Activated naive CD4-positive, alpha-beta T cell treated with anti-CD3 and anti-CD28 coated beads, Interleukin-2, amount 50 U/mL, for 24 hours (primary cell): ENCODE measurements around the gene ZNF732.
A peak's percentile ranks its signal among the peaks of the same experiment; 100 is the strongest.
"Not testable (repeated sequence)": the region's sequence is repeated elsewhere in the genome, so short reads cannot be mapped to it uniquely, and the experiment has no call there.

Experiments
- H3K27ac Mint-ChIP-seq: one replicate; pipeline ENCODE4 v1.8.0; 2021; ENCODE audit warnings: mild to moderate bottlenecking, mixed read lengths
- H3K27me3 Mint-ChIP-seq: one replicate; pipeline ENCODE4 v1.8.0; 2021; ENCODE audit warnings: mixed read lengths
- H3K36me3 Mint-ChIP-seq: one replicate; pipeline ENCODE4 v1.8.0; 2021; ENCODE audit warnings: mixed read lengths
- H3K4me1 Mint-ChIP-seq: one replicate; pipeline ENCODE4 v1.8.0; 2021; ENCODE audit warnings: mixed read lengths
- H3K4me3 Mint-ChIP-seq: one replicate; pipeline ENCODE4 v1.8.0; 2021; ENCODE audit warnings: mild to moderate bottlenecking, mixed read lengths
- H3K9me3 Mint-ChIP-seq: one replicate; pipeline ENCODE4 v1.8.0; 2021; ENCODE audit warnings: mixed read lengths

ZNF732 gene

DNA sequence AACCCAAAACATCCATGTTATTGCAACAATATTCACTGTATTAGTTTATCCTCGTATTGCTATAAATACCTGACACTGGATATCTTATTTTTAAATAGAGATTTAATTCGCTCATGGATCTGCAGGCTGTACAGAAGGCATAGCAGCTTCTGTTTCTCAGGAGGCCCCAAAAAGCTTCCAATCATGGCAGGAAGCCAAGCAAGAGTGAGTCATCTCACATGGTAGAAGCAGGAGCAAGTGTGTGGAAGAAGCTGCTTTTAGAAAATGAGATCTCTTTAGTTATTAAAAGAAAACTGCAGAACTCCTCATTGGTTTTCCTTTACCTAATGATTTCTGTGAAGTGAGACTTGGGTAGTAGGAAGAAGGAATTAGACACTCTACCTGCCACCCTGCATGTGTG lies 16.4 kb downstream of the ZNF732 start:
- H3K9me3 Mint-ChIP-seq, result peaks cover 14% of the 10 kb centered on the region

DNA sequence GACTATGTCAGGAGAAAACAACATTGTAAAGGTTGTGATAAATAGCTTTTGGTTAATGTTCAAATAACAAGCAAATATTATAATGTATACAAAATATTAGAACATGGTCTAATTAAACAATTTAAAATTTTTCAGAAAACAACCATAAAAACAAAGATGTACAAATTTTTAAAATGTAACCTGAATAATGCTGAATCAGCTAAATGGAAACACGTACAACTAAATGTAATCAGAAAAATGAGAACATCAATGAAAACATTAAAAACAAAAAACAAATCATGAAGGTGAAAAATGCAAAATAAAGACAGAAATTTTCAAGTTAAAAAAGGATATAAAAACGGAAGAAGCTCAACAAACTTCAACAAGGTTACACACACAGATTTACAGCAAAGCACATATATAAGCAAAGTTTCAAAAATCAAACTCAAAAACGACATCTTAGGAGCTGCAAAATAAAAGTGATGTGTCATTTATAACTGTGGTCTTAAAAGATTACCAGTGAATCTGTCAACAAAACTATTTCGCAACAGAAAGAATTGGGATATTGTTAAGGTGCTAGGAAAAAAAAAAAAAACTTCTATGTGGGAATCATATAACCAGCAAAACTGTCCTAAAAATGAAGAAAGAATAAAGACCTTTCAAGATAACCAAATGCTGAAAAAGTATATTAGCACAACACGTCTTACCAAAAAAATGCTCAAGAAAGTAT lies 31.8 kb downstream of the ZNF732 start:
- H3K27me3 Mint-ChIP-seq, result no peaks in the 10 kb centered on the region
- H3K4me1 Mint-ChIP-seq, result no peaks in the 10 kb centered on the region
- H3K9me3 Mint-ChIP-seq, result peaks cover 56% of the 10 kb centered on the region
- H3K4me3 Mint-ChIP-seq, result no peak overlapping the region
- peaks cover 36% of the 10 kb centered on the region for H3K36me3 Mint-ChIP-seq
- H3K27ac Mint-ChIP-seq, result peak overlapping the region; percentile 41

More for the DNA sequence above, 16.4 kb downstream of the ZNF732 start:
- H3K27me3 Mint-ChIP-seq, result no peaks in the 10 kb centered on the region
- H3K36me3 Mint-ChIP-seq, result no peaks in the 10 kb centered on the region
- peak overlapping the region; percentile 71 for H3K27ac Mint-ChIP-seq
- H3K4me1 Mint-ChIP-seq, result no peaks in the 10 kb centered on the region
- no peak overlapping the region for H3K4me3 Mint-ChIP-seq

DNA sequence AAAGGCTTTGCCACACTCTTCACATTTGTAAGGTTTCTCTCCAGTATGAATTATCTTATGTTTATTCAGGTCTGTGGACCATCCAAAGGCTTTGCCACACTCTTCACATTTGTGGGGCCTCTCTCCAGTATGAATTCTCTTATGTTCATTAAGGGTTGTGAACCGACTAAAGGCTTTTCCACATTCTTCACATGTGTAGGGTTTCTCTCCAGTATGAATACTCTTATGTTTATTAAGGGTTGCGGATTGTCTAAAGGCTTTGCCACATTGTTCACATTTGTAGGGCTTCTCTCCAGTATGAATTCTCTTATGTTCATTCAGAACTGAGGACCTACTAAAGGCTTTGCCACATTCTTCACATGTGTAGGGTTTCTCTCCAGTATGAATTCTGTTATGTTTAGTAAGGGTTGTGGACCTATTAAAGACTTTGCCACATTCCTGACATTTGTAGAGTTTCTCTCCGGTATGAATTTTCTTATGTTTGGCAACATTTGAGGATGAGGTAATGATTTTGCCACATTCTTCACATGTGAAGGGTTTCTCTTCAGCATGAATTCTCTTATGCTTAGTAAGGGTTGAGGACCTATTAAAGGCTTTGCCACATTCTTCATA lies 33.7 kb downstream of the ZNF732 start:
- no peak overlapping the region for H3K27ac Mint-ChIP-seq
- H3K36me3 Mint-ChIP-seq, result peaks cover 31% of the 10 kb centered on the region
- no peaks in the 10 kb centered on the region for H3K27me3 Mint-ChIP-seq
- no peaks in the 10 kb centered on the region for H3K4me1 Mint-ChIP-seq
- peaks cover 42% of the 10 kb centered on the region for H3K9me3 Mint-ChIP-seq
- H3K4me3 Mint-ChIP-seq, result no peak overlapping the region

DNA sequence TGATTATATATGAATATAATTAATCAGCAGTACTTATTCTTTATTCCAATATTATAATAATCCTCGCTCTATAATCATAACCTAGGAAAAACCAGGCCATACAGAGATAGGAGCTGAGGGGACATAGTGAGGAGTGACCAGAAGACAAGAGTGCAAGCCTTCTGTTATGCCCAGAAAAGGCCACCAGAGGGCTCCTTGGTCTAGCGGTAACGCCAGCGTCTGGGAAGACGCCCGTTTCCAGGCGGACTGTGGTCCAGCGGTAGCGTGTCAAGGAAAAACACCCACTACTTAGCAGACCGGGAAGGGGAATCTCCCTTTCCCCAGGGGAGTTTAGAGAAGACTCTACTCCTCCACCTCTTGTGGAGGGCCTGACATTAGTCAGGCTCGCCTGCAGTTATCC lies 46.0 kb downstream of the ZNF732 start:
- Mint-ChIP-seq H3K36me3 (peaks cover 37% of the 10 kb centered on the region), H3K9me3 (peaks cover 47% of the 10 kb centered on the region)
- H3K4me1 Mint-ChIP-seq, result not testable (repeated sequence)

DNA sequence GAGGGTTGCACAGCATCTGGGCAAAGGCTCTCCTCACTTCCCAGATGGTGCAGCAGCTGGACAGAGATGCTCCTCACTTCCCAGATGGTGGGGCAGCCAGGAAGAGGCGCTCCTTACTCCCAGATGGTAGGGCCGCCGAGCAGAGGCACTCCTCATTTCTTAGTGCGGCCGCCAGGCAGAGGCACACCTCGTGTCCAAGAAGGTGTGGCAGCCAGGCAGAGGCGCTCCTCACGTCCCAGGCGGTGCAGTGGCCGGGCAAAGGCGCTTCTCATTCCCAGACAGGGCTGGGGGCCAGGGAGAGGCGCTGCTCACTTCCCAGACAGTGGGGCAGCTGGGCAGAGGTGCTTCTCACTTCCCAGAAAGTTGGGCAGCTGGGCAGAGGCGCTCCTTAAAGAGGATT lies 48.8 kb downstream of the ZNF732 start:
- Mint-ChIP-seq H3K27ac (no peak overlapping the region), H3K27me3 (no peaks in the 10 kb centered on the region), H3K36me3 (peaks cover 43% of the 10 kb centered on the region), H3K4me3 (no peak overlapping the region), H3K9me3 (peaks cover 51% of the 10 kb centered on the region), H3K4me1 (no peaks in the 10 kb centered on the region)

More for the DNA sequence above, 46.0 kb downstream of the ZNF732 start:
- H3K27me3 Mint-ChIP-seq, H3K4me3 Mint-ChIP-seq, H3K27ac Mint-ChIP-seq: not testable (repeated sequence)

DNA sequence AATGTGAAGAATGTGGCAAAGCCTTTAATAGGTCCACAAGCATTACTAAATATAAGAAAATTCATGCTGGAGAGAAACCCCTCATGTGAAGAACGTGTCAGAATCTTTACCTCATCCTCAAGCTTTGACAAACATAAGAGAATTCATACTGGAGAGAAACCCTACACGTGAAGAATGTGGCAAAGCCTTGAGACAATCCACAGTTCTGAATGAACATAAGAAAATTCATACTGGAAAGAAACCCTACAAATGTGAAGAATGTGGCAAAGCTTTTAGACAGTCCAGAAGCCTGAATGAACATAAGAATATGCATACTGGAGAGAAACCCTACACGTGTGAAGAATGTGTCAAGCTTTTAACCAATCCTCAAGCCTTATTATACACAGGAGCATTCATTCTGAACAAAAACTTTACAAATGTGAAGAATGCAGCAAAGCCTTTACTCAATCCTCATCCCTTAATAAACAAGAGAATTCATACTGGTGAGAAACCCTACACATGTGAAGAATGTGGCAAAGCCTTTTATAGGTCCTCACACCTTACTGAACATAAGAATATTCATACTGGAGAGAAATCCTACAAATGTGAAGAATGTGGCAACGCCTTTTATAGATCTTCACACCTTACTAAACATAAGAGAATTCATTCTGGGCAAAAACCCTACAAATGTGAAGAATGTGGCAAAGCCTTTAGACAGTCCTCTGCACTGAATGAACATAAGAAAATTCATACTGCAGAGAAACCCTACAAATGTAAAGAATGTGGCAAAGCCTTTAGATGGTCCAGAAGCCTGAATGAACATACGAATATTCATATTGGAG lies 51.1 kb downstream of the ZNF732 start:
- no peaks in the 10 kb centered on the region for H3K4me1 Mint-ChIP-seq
- peaks cover 34% of the 10 kb centered on the region for H3K36me3 Mint-ChIP-seq
- H3K4me3 Mint-ChIP-seq, result no peak overlapping the region
- H3K27ac Mint-ChIP-seq, result no peak overlapping the region
- no peaks in the 10 kb centered on the region for H3K27me3 Mint-ChIP-seq
- peaks cover 41% of the 10 kb centered on the region for H3K9me3 Mint-ChIP-seq

DNA sequence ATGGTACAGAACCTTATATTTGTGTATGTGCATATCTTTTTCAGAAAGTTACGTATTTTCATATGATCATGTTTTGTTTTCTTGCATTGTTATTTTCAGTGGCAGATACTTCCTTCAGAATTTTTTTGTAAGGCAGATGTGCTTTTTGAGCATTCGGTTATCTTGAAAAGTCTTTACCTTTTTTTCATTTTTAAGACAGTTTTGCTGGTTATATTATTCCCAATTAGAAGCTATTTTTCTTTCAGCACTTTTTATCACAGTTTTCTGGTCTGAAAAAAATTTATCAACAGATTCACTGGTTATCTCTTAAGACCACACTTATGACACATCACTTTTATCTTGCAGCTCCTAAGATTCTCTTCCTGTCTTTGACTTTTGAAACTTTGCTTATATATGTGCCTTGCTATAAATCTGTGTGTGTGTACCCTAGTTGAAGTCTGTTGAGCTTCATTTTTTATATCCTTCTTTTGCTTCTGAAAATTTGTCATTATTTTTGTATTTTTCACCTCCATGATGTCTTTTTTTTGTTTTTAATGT lies 53.1 kb downstream of the ZNF732 start:
- H3K27me3 Mint-ChIP-seq, result no peaks in the 10 kb centered on the region
- H3K9me3 Mint-ChIP-seq, result peaks cover 44% of the 10 kb centered on the region

DNA sequence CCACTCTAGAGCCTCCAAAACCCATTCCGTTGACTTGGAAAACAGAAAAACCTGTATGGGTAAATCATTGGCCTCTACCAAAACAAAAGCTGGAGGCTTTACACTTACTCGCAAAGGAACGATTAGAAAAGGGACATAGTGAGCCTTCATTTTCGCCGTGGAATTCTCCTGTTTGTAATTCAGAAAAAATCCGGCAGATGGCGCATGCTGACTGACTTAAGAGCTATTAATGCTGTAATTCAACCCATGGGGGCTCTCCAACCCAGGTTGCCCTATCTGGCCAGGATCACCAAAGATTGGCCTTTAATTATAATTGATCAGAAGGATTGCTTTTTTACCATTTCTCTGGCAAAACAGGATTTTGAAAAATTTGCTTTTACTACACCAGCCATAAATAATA lies 60.8 kb downstream of the ZNF732 start:
- peaks cover 11% of the 10 kb centered on the region for H3K4me1 Mint-ChIP-seq
- peaks cover 1% of the 10 kb centered on the region for H3K27me3 Mint-ChIP-seq
- no peak overlapping the region for H3K4me3 Mint-ChIP-seq
- no peak overlapping the region for H3K27ac Mint-ChIP-seq
- H3K9me3 Mint-ChIP-seq, result peaks cover 3% of the 10 kb centered on the region
- H3K36me3 Mint-ChIP-seq, result peaks cover 3% of the 10 kb centered on the region

More for the DNA sequence above, 53.1 kb downstream of the ZNF732 start:
- Mint-ChIP-seq H3K4me3 (no peak overlapping the region), H3K36me3 (peaks cover 32% of the 10 kb centered on the region), H3K27ac (no peak overlapping the region), H3K4me1 (no peaks in the 10 kb centered on the region)

DNA sequence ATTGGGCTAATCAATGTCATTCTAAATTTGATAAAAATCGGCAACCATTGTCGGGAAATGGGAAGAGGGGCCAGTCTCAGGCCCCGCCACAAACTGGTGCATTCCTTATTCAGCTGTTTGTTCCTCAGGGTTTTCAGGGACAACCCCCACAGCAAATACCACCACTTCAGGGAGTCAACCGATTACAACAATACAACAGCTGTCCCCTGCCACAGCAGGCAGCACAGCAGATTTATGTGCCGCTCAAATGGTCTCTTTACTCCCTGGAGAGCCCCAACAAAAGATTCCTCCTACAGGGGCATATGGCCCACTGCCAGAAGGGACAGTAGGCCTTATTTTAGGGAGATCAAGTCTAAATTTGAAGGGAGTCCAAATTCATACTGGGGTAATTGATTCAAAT lies 61.8 kb downstream of the ZNF732 start:
- H3K36me3 Mint-ChIP-seq, result peaks cover 3% of the 10 kb centered on the region
- peaks cover 1% of the 10 kb centered on the region for H3K27me3 Mint-ChIP-seq
- no peak overlapping the region for H3K27ac Mint-ChIP-seq
- H3K9me3 Mint-ChIP-seq, result no peaks in the 10 kb centered on the region
- H3K4me1 Mint-ChIP-seq, result peaks cover 11% of the 10 kb centered on the region
- H3K4me3 Mint-ChIP-seq, result no peak overlapping the region

DNA sequence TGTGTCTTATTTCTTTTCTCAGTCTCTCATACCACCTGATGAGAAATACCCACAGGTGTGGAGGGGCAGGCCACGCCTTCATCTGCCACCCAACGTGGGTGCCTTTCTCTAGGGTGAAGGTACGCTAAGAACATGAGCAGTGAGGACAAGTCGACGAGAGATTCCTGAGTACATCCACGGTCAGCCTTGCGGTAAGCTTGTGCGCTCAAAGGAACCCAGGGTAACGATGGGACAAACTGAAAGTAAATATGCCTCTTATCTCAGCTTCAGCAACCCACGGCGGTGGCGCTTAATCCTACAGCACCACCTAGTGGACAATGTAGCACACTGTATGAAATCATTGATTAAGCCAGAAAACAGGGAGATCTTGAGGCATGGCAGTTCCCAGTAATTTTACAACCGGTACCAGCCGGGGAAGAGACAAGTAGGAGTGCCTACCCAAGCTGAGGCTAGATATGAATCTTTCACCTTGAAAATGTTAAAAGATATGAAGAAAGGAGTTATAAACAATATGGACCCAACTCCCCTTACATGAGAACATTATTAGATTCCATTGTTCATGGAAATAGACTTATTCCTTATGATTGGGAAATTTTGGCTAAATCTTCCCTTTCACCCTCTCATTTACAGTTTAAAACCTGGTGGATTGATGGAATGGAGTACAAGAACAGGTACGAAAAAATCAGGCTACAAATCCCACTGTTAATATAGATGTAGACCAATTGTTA lies 63.0 kb downstream of the ZNF732 start:
- Mint-ChIP-seq H3K4me3 (peak overlapping the region; percentile 90), H3K27me3 (peaks cover 1% of the 10 kb centered on the region), H3K9me3 (no peaks in the 10 kb centered on the region), H3K4me1 (peaks cover 11% of the 10 kb centered on the region), H3K27ac (peak overlapping the region; percentile 19), H3K36me3 (peaks cover 1% of the 10 kb centered on the region)

DNA sequence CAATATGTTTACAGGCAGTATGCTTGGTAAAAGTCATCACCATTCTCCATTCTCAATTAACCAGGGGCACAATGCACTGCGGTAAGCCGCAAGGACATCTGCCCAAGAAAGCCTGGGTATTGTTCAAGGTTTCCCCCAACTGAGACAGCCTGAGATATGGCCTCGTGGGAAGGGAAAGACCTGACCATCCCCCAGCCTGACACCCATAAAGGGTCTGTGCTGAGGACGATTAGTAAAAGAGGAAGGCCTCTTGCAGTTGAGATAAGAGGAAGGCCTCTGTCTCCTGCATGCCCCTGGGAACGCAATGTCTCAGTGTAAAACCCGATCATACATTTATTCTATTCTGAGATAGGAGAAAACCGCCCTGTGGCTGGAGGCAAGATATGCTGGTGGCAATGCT lies 63.9 kb downstream of the ZNF732 start:
- not testable (repeated sequence) for H3K9me3 Mint-ChIP-seq, H3K36me3 Mint-ChIP-seq, H3K27ac Mint-ChIP-seq, H3K27me3 Mint-ChIP-seq
- peaks cover 11% of the 10 kb centered on the region for H3K4me1 Mint-ChIP-seq
- peak overlapping the region; percentile 90 for H3K4me3 Mint-ChIP-seq

DNA sequence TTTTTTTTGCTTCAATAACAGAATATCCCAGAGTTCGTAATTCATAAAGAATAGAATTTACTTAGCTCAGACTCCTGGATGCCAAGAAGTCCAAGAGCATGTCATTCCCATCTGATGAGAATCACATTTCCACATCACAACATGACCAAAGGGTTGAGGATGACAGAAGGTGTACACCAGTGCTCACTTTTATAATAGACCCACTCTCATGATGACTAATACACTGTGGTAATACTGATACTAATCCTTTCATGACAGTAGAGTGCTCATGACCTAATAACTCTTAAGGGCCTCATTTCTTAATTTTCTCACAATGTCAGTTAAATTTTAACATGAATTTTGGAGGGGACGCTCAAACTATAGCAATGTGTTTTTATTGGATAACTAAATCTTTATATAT lies 69.2 kb downstream of the ZNF732 start:
- peaks cover under 1% of the 10 kb centered on the region for H3K9me3 Mint-ChIP-seq

DNA sequence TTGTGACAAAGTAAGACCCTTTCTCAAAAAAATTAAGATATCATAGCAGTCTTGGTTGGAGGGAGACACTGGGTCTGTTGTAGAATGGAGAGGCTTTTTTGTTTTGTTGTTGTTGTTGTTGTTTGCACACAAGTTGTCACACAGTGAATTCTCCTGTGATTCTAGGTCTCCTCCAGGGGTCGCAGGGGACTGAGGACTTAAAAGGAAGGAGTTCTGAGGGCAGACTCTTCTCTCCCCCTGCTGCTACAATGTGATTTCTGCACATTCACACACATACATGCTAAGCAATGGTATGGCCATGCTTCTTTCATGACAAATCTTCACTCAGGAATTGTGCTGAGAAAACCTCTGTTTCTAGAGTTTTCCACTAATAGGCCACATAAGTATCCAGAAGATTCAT lies 71.1 kb downstream of the ZNF732 start:
- Mint-ChIP-seq H3K36me3 (peaks cover 4% of the 10 kb centered on the region), H3K4me1 (peaks cover 5% of the 10 kb centered on the region), H3K27me3 (peaks cover 2% of the 10 kb centered on the region), H3K27ac (no peak overlapping the region), H3K4me3 (no peak overlapping the region), H3K9me3 (peaks cover 5% of the 10 kb centered on the region)

More for the DNA sequence above, 69.2 kb downstream of the ZNF732 start:
- Mint-ChIP-seq H3K27me3 (no peaks in the 10 kb centered on the region), H3K27ac (no peak overlapping the region), H3K36me3 (no peaks in the 10 kb centered on the region), H3K4me1 (peaks cover under 1% of the 10 kb centered on the region), H3K4me3 (no peak overlapping the region)

DNA sequence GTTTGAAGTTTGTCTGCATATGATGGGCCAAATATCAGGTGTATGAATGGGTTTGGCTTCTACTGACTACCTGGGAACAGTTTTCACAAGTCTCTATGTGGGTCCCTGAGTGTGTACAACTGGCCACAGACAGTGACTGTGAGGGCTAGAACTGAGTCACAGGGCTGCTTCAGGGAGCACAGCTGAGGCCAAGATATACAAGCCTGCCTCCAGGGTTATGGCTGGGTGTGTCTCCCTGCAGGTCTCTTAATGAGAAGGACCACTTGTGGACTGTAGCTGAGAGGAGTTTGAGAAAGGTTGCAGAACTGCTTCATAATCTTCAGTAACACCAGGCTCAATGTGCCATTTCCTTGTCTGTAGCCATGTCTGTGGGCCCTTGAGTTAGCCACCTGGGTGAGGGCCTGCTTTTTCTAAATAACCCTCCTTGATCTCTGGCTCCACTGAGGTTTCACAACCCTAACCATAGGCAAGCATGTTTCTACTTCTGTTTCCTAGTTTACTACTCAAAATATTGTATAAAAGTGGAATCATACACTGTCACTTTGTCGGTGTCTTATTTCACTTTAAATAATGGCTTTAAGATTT lies 81.3 kb downstream of the ZNF732 start:
- Mint-ChIP-seq H3K4me1 (no peaks in the 10 kb centered on the region), H3K4me3 (no peak overlapping the region), H3K27me3 (no peaks in the 10 kb centered on the region), H3K27ac (no peak overlapping the region), H3K9me3 (no peaks in the 10 kb centered on the region), H3K36me3 (peaks cover 11% of the 10 kb centered on the region)
